ENCODE data around the gene DIP2A.
A peak's percentile ranks its signal among the peaks of the same experiment; 100 is the strongest.

Gene DIP2A

DNA sequence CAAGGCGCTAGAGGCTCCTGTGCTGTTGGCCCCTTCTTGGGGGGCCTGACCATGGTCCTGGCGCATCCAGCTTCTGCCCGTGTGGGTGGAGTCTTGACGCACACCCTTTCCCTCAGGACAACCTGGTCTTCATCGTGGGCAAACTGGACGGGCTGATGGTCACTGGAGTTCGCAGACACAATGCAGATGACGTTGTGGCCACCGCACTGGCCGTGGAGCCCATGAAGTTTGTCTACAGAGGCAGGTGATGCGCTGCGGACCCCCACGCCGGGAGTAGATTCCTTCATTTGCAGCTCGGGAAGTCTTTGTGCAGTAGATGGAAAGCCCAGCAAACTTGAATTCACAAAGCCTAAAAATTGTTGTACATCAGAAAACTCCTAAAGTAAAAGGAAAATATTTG lies 88.1 kb downstream of the DIP2A start:
- Histone ChIP-seq H3K79me2 (ENCODE audit: insufficient read depth, low read length) (no peaks in the 10 kb centered on the region), H3K27ac (ENCODE audit: low read depth, low read length) (no peak overlapping the region), H2AFZ (ENCODE audit: low read depth, low read length, severe bottlenecking) (no peak overlapping the region), H3K9me2 (replicated peaks; ENCODE audit: insufficient read depth, low read length) (no peaks in the 10 kb centered on the region), H4K20me1 (ENCODE audit: low read depth, low read length) (no peaks in the 10 kb centered on the region), H3K4me3 (ENCODE audit: insufficient read depth, low read length, poor library complexity, severe bottlenecking) (no peak overlapping the region), H3K9ac (ENCODE audit: low read length) (no peak overlapping the region), H3K9me3 (ENCODE audit: insufficient read depth, low read length) (no peaks in the 10 kb centered on the region), H3F3A (ENCODE audit: insufficient read depth) (0 out of 2 replicates have a peak, but pooled peaks cover 4% of the 10 kb centered on the region), H3K27me3 (ENCODE audit: low read length) (no peaks in the 10 kb centered on the region), H3K4me2 (ENCODE audit: low read depth, low read length, poor library complexity, severe bottlenecking) (no peak overlapping the region), H3K36me3 (ENCODE audit: low read length) (no peaks in the 10 kb centered on the region)
- TF ChIP-seq, protein P1, sequence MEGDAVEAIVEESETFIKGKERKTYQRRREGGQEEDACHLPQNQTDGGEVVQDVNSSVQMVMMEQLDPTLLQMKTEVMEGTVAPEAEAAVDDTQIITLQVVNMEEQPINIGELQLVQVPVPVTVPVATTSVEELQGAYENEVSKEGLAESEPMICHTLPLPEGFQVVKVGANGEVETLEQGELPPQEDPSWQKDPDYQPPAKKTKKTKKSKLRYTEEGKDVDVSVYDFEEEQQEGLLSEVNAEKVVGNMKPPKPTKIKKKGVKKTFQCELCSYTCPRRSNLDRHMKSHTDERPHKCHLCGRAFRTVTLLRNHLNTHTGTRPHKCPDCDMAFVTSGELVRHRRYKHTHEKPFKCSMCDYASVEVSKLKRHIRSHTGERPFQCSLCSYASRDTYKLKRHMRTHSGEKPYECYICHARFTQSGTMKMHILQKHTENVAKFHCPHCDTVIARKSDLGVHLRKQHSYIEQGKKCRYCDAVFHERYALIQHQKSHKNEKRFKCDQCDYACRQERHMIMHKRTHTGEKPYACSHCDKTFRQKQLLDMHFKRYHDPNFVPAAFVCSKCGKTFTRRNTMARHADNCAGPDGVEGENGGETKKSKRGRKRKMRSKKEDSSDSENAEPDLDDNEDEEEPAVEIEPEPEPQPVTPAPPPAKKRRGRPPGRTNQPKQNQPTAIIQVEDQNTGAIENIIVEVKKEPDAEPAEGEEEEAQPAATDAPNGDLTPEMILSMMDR (IDR thresholded peaks at IDR 0.05; ENCODE audit: insufficient read depth, low read length, poor library complexity, severe bottlenecking) = no peak
- TF ChIP-seq EZH2phosphoT487 (conservative IDR thresholded peaks at IDR 0.05; ENCODE audit: low read length) = no peak

DNA sequence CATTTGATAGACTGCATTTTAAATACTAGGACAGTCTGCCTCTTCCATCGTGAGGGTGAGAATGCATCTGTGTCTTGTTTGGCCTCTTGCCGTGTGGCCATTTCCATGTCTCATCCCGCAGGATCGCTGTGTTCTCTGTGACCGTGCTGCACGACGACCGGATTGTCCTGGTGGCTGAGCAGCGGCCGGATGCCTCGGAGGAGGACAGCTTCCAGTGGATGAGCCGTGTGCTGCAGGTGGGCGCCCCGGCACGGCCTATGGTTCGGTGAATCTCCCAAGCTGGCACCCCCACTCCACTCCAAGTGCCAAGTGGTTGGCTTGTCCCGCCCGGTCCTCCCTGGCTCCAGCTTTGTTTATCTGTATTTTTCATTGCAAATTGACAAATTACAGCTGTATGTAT lies 91.0 kb downstream of the DIP2A start:
- H3K4me3 ChIP-seq (ENCODE audit: insufficient read depth, low read length, poor library complexity, severe bottlenecking) = no peak overlapping the region
- no peaks in the 10 kb centered on the region for H3K9me2 ChIP-seq (replicated peaks; ENCODE audit: insufficient read depth, low read length)
- no peaks in the 10 kb centered on the region for H3K79me2 ChIP-seq (ENCODE audit: insufficient read depth, low read length)
- H4K20me1 ChIP-seq (ENCODE audit: low read depth, low read length) = no peaks in the 10 kb centered on the region
- TF ChIP-seq, protein P1 (IDR thresholded peaks at IDR 0.05; ENCODE audit: insufficient read depth, low read length, poor library complexity, severe bottlenecking) = no peak
- TF ChIP-seq EZH2phosphoT487 (conservative IDR thresholded peaks at IDR 0.05; ENCODE audit: low read length) = no peak
- no peak overlapping the region for H2AFZ ChIP-seq (ENCODE audit: low read depth, low read length, severe bottlenecking)
- H3K36me3 ChIP-seq (ENCODE audit: low read length) = no peaks in the 10 kb centered on the region
- H3K9ac ChIP-seq (ENCODE audit: low read length) = no peak overlapping the region
- H3K4me2 ChIP-seq (ENCODE audit: low read depth, low read length, poor library complexity, severe bottlenecking) = no peak overlapping the region
- H3K27ac ChIP-seq (ENCODE audit: low read depth, low read length) = no peak overlapping the region
- no peaks in the 10 kb centered on the region for H3K9me3 ChIP-seq (ENCODE audit: insufficient read depth, low read length)
- no peaks in the 10 kb centered on the region for H3K27me3 ChIP-seq (ENCODE audit: low read length)
- H3F3A ChIP-seq (ENCODE audit: insufficient read depth) = 0 out of 2 replicates have a peak, but pooled peaks cover 4% of the 10 kb centered on the region

DNA sequence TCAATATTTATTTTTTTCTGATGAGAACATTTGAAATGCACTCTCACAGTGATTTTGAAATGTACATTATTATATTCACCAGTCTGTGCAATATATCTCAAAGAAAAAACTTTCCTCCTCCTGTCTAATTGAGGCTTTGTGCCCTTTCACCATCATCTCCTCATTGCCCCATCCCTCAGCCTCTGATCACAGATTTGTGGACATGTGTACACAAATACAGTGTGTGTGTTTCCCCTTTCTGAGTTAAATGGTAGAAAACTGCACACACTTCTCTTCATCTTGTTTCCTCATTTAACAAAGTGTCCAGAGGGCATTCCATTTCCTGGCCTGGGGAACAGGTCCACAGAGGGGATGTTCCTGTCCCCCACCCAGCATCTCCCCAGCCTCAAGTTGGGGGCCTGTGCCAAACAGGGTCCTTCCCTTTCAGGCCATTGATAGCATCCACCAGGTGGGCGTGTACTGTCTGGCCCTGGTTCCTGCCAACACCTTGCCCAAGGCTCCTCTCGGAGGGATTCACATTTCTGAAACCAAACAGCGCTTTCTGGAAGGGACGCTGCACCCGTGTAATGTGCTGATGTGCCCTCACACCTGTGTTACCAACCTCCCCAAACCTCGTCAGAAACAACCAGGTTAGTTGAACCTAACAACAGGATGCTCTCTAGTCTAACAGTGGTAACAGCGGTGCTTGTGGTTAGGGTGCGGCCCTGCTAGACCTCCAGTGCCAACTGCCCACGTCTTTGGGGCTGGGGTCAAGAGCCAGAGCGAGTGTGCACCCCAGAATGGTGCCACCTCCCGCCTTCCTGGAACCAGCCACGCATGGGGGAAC lies 91.6 kb downstream of the DIP2A start:
- H3K27me3 ChIP-seq (ENCODE audit: low read length) = no peaks in the 10 kb centered on the region
- H3K9me2 ChIP-seq (replicated peaks; ENCODE audit: insufficient read depth, low read length) = no peaks in the 10 kb centered on the region
- H3K4me2 ChIP-seq (ENCODE audit: low read depth, low read length, poor library complexity, severe bottlenecking) = no peak overlapping the region
- H3F3A ChIP-seq (ENCODE audit: insufficient read depth) = 0 out of 2 replicates have a peak, but pooled peaks cover 4% of the 10 kb centered on the region
- H3K4me3 ChIP-seq (ENCODE audit: insufficient read depth, low read length, poor library complexity, severe bottlenecking) = no peak overlapping the region
- H3K9ac ChIP-seq (ENCODE audit: low read length) = no peak overlapping the region
- H3K79me2 ChIP-seq (ENCODE audit: insufficient read depth, low read length) = no peaks in the 10 kb centered on the region
- H2AFZ ChIP-seq (ENCODE audit: low read depth, low read length, severe bottlenecking) = no peak overlapping the region
- 0 out of 2 replicates have a peak overlapping the region, but pooled peaks have one; percentile 24 for H3K27ac ChIP-seq (ENCODE audit: low read depth, low read length)
- H4K20me1 ChIP-seq (ENCODE audit: low read depth, low read length) = no peaks in the 10 kb centered on the region
- no peaks in the 10 kb centered on the region for H3K36me3 ChIP-seq (ENCODE audit: low read length)
- no peaks in the 10 kb centered on the region for H3K9me3 ChIP-seq (ENCODE audit: insufficient read depth, low read length)
- no peak for TF ChIP-seq EZH2phosphoT487 (conservative IDR thresholded peaks at IDR 0.05; ENCODE audit: low read length)
- TF ChIP-seq, protein P1 (IDR thresholded peaks at IDR 0.05; ENCODE audit: insufficient read depth, low read length, poor library complexity, severe bottlenecking) = no peak

All from SU-DHL-6 (cell line).